HEK293T (cell line): ENCODE data around the gene PLCB2.

Experiments used
- ARNT ChIP-seq: fragments of 450-650 bp; IDR thresholded peaks from 2 replicates; pipeline ENCODE4 v1.6.1; 2017; ENCODE audit warnings: mild to moderate bottlenecking
- BHLHE40 ChIP-seq: fragments of 450-650 bp; IDR thresholded peaks from 2 replicates; pipeline ENCODE4 v1.6.1; 2016; ENCODE audit warnings: mild to moderate bottlenecking, moderate library complexity, borderline replicate concordance
- CTBP1 ChIP-seq: fragments of 450-650 bp; IDR thresholded peaks from 2 replicates; pipeline ENCODE4 v1.6.1; 2016; ENCODE audit warnings: borderline replicate concordance
- ELF4 ChIP-seq: fragments of 450-650 bp; IDR thresholded peaks from 2 replicates; pipeline ENCODE4 v1.6.1; 2017; ENCODE audit warnings: antibody characterized with exemption
- FOXA1 ChIP-seq: fragments of 450-650 bp; IDR thresholded peaks from 2 replicates; pipeline ENCODE4 v1.6.1; 2016; ENCODE audit warnings: mild to moderate bottlenecking
- FOXK2 ChIP-seq: fragments of 450-650 bp; IDR thresholded peaks from 2 replicates; pipeline ENCODE4 v1.6.1; 2016; ENCODE audit warnings: mild to moderate bottlenecking
- HDGF ChIP-seq: fragments of 450-650 bp; IDR thresholded peaks from 2 replicates; pipeline ENCODE4 v1.6.1; 2017; ENCODE audit warnings: antibody characterized with exemption, borderline replicate concordance
- L3MBTL2 ChIP-seq: fragments of 450-650 bp; conservative IDR thresholded peaks from 2 replicates; pipeline ENCODE4 v1.6.1; 2016; ENCODE audit warnings: mild to moderate bottlenecking
- NFRKB ChIP-seq: fragments of 450-650 bp; IDR thresholded peaks from 2 replicates; pipeline ENCODE4 v1.6.1; 2016; ENCODE audit warnings: mild to moderate bottlenecking, moderate library complexity
- SP1 ChIP-seq: fragments of 450-650 bp; IDR thresholded peaks from 2 replicates; pipeline ENCODE4 v1.6.1; 2017
- SUZ12 ChIP-seq: fragments of 450-650 bp; IDR thresholded peaks from 2 replicates; pipeline ENCODE4 v1.6.1; 2016; ENCODE audit warnings: mild to moderate bottlenecking
- TARDBP ChIP-seq: fragments of 450-650 bp; IDR thresholded peaks from 2 replicates; pipeline ENCODE4 v1.6.1; 2016

DNA sequence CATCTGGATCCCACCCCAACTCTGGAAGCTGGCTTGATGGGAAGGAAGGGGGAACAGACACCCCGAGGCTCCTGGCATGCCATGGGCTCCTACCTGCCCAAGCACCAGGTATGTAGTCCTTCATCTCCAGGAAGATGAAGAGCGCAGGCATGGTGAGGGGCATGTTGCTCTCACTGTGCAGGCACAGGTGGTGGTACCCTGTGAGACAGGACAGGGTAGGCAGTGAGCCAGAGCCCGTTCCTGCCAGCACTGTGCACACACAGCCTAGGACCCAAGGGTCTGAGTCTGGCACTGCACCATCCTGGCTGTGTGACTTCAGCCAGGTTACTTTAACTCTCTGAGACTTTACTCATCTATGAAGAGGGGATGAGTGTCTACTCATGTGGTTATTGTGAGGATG, 15.5 kb downstream of the PLCB2 start:
- TF ChIP-seq FOXK2 (no peak), SP1 (no peak), TARDBP (no peak), FOXA1 (no peak), BHLHE40 (no peak), NFRKB (no peak), SUZ12 (no peak), ARNT (no peak), L3MBTL2 (no peak), HDGF (no peak), ELF4 (no peak), CTBP1 (no peak)
